Transverse colon (tissue), 4 donors: Measurements from ENCODE around the gene SECISBP2. TPM values are rescaled to one million over a fixed set of nuclear protein-coding genes. Genes with fewer than 3 reads are reported as not detected.

Source experiments
- DNase-seq: peaks from one replicate; pipeline ENCODE4 v3.0.0-alpha.2; 2019
- H3K27ac ChIP-seq, 4 donors: fragments of 200-600 bp; sonication (generic); 2 replicates each; pipeline ENCODE4 v1.5.1; 2016 to 2018; ENCODE audit warnings: inconsistent platforms in 4 of 4
- H3K27me3 ChIP-seq: fragments of 200-600 bp; sonication (generic); 2 replicates; pipeline ENCODE4 v1.5.1; 2017; ENCODE audit warnings: inconsistent platforms
- H3K36me3 ChIP-seq, 4 donors: fragments of 200-600 bp; sonication (generic); 2 replicates each; pipeline ENCODE4 v1.5.1; 2017 to 2019; ENCODE audit warnings: inconsistent platforms in 4 of 4
- H3K4me1 ChIP-seq, 4 donors: fragments of 200-600 bp; sonication (generic); 2 replicates each; pipeline ENCODE4 v1.5.1; 2017 to 2020; ENCODE audit warnings: inconsistent platforms in 4 of 4
- H3K4me3 ChIP-seq, 4 donors: fragments of 200-600 bp; sonication (generic); 1 replicate in 1 of 4; 2 replicates in 3 of 4; pipeline versions ENCODE4 v1.5.1 to v1.6.1; 2017 to 2019; ENCODE audit warnings: inconsistent platforms in 4 of 4
- H3K9me3 ChIP-seq, 2 donors: fragments of 200-600 bp; sonication (generic); 2 replicates each; pipeline ENCODE4 v1.5.1; 2017 to 2019; ENCODE audit warnings: inconsistent platforms in 2 of 2
- EP300 ChIP-seq: sonication (generic); formaldehyde crosslinking; IDR thresholded peaks from one replicate; pipeline ENCODE4 v1.6.1; 2017; ENCODE audit warnings: antibody characterized with exemption, low read depth
- POLR2A ChIP-seq: fragments of 450-650 bp; IDR thresholded peaks from one replicate; pipeline ENCODE4 v1.6.1; 2016; ENCODE audit warnings: antibody characterized with exemption, mild to moderate bottlenecking, moderate library complexity
- POLR2AphosphoS5 ChIP-seq, 3 donors: sonication (generic); formaldehyde crosslinking; IDR thresholded peaks; one replicate each; pipeline ENCODE4 v1.6.1; 2016; ENCODE audit warnings: antibody characterized with exemption in 3 of 3
- whole genome bisulfite sequencing, 2 donors: methylation state at CpG; one replicate each; pipeline ENCODE4 v1.1.5; 2018; ENCODE audit warnings: low coverage in 1 of 2; 5-methylcytosine and 5-hydroxymethylcytosine counted together
- in situ Hi-C, 4 donors: fragments of 200-750 bp; cut with MboI; loops; one replicate each; pipeline versions ENCODE4 v1.15.0 to v1.15.1; 2017; ENCODE audit warnings: low sequenced_read_pairs in 3 of 4, low pct_ligation_motif_present in 1 of 4, low pct_unique_long_range_greater_than_20kb in 1 of 4
- intact Hi-C: fragments of 100-400 bp; cut with DNase I; formaldehyde crosslinking; loops from one replicate; pipeline ENCODE4 v1.15.1; 2023; ENCODE audit warnings: low total_unique reads
- total RNA-seq, 4 donors: library from RNA; depleted of rRNA; stranded (reverse); fragments of >200 nt; gene quantifications; one replicate each; pipeline ENCODE4 v1.1.0, GENCODE V29; 2016
- TF ChIP-seq, protein P1 (sequence below), 5 experiments: fragments of 200-600 bp in 3 of 5; fragments of 450-650 bp in 2 of 5; sonication (generic) in 3 of 5; IDR thresholded peaks; 1 replicate in 2 of 5; 2 replicates in 3 of 5; pipeline ENCODE4 v1.5.1; 2016 to 2017; ENCODE audit warnings: antibody characterized with exemption in 5 of 5, inconsistent platforms in 3 of 5, mild to moderate bottlenecking in 2 of 5, moderate library complexity in 1 of 5

Gene SECISBP2
- total RNA-seq, 4 donors from 2014 or later = 46.8 to 127 (median 69.6) TPM

DNA sequence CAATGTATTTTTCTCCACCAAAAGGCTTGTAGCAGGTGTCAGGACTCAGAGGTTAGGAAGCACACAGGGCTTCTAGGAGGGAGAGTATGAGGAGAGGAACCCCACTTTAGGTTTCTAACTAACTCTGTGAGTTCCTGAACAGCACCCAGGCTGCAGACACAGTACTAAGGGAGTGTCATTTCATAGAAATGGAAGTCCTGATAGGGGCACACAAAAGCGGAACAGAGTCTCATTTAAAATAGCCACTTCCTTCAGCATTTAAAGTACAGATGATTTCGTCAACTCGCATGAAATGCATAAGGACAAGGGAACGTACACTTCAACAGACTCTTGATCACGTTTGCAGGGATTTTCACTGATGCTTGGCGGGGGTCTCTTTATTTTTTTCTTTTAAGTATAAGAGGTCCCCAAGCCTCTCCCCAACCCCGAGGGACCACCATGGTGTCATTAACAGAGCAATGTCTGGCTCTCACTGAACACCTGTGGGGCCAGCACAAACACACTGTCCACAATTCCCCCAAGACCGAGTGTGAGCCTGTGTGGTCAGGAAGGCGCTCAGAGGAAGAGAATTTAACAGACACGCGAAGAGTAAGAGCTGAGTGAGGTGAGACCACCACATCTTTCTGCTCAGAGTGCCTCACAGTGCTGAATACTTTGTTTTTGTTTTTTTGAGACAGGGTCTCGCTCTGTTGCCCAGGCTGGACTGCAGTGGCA lies 82.3 kb downstream of the SECISBP2 start:
- Histone ChIP-seq H3K4me3 (no peak overlapping the region), H3K4me1 (peaks cover 0 to 4% (median 0%) of the 10 kb centered on the region in 4 donors), H3K27me3 (no peaks in the 10 kb centered on the region), H3K36me3 (peaks cover 0 to 4% (median 0%) of the 10 kb centered on the region in 4 donors), H3K9me3 (no peaks in the 10 kb centered on the region), H3K27ac (peak overlapping the region; percentile 20 to 52 (median 30))
- no peak for DNase-seq
- no peak for TF ChIP-seq POLR2AphosphoS5 (IDR thresholded peaks at IDR 0.05)
- TF ChIP-seq, protein P1, sequence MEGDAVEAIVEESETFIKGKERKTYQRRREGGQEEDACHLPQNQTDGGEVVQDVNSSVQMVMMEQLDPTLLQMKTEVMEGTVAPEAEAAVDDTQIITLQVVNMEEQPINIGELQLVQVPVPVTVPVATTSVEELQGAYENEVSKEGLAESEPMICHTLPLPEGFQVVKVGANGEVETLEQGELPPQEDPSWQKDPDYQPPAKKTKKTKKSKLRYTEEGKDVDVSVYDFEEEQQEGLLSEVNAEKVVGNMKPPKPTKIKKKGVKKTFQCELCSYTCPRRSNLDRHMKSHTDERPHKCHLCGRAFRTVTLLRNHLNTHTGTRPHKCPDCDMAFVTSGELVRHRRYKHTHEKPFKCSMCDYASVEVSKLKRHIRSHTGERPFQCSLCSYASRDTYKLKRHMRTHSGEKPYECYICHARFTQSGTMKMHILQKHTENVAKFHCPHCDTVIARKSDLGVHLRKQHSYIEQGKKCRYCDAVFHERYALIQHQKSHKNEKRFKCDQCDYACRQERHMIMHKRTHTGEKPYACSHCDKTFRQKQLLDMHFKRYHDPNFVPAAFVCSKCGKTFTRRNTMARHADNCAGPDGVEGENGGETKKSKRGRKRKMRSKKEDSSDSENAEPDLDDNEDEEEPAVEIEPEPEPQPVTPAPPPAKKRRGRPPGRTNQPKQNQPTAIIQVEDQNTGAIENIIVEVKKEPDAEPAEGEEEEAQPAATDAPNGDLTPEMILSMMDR (IDR thresholded peaks at IDR 0.05) = no peak
- no peak for TF ChIP-seq POLR2A
- TF ChIP-seq EP300 = no peak
- in situ Hi-C loops (loop anchor here in 3 of 4 donors (25.0 kb wide), 1 partner anchor 137 kb away; no protein-coding TSS in a partner anchor), intact Hi-C loops (no loop called here)
- 78 to 84% methylated on average over 7 to 12 of the region's 12 CpGs for whole genome bisulfite sequencing, 2 donors

DNA sequence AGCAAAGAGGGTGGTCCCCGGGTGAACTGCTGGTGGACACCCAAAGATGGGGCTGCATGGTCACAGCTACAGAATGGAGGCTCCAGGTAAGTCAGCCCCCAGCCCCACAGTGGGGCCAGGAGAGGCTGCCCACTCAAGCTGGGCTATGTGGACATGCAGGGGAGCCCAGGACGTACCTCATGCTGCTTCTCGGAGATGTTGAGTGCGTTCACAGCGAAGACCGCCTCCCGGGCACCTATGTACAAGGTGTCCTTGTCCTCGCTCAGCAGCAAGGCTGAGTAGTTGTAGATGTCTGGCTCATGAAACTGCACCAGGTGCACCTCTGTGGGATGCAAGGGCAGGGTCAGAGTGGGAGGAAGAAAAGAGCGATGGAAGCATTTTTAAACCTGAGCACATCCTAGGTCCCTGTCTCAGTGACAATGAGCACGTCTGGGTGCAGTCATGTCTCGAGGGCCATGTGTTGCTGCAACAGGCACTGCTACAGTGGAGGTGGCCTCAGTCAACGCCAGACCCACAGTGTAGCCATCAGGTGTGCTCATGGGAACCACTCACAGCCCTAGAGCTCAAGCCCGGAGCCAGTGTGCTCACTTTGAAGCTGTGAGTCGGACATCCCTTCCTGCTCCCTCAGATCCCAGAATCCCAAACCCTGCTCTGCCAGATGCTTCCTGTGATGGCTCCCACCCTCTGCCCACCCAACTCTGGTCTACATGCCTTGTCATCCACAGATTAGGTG lies 84.6 kb downstream of the SECISBP2 start:
- H3K9me3 ChIP-seq = no peaks in the 10 kb centered on the region
- no peak overlapping the region for H3K27ac ChIP-seq
- intact Hi-C loops = no loop called here
- peaks cover 0 to 6% (median 1%) of the 10 kb centered on the region in 4 donors for H3K4me1 ChIP-seq
- in situ Hi-C loops = loop anchor here in 3 of 4 donors (25.0 kb wide), 1 partner anchor 134 kb away; no protein-coding TSS in a partner anchor
- no peak overlapping the region for H3K4me3 ChIP-seq
- TF ChIP-seq, protein P1 (IDR thresholded peaks at IDR 0.05) = no peak
- TF ChIP-seq POLR2A = no peak
- TF ChIP-seq EP300 = no peak
- no peak for TF ChIP-seq POLR2AphosphoS5 (IDR thresholded peaks at IDR 0.05)
- H3K27me3 ChIP-seq = no peaks in the 10 kb centered on the region
- no peak for DNase-seq
- H3K36me3 ChIP-seq = peaks cover 0 to 4% (median 0%) of the 10 kb centered on the region in 4 donors
- 80 to 91% methylated on average over 1 to 14 of the region's 14 CpGs for WGBS, 2 donors

DNA sequence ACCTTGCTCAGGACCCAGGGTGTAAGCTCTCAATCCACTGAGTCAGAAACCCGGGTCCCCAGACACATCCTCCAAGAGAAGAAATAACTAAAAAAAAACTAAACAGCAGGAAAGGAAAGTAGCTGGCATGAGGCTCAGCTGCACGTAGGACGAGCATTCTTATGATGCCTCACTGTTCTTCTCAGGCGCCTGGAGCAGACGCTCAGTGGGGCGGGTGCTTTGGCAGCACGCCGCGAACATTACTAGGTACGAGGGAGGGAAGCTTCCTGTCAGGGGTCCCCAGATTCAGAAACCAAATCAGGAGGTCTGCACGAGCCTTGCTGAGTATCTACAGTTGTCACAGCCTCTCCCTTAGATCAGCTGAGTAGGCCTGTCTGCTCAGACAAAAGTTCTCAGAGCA lies 85.8 kb downstream of the SECISBP2 start:
- in situ Hi-C loops = loop anchor here in 3 of 4 donors (25.0 kb wide), 1 partner anchor 133 kb away; no protein-coding TSS in a partner anchor
- no peaks in the 10 kb centered on the region for H3K36me3 ChIP-seq

More for the DNA sequence above, 85.8 kb downstream of the SECISBP2 start:
- peaks cover 0 to 12% (median 1%) of the 10 kb centered on the region in 4 donors for H3K4me1 ChIP-seq
- DNase-seq = no peak
- intact Hi-C loops = no loop called here
- H3K27me3 ChIP-seq = no peaks in the 10 kb centered on the region
- WGBS, 2 donors = 67% methylated on average over 11 of the region's 11 CpGs; no CpG with 5 or more reads in 1 of the 2 donors
- no peaks in the 10 kb centered on the region for H3K9me3 ChIP-seq
- H3K27ac ChIP-seq = no peak overlapping the region
- TF ChIP-seq POLR2A (no peak), POLR2AphosphoS5 (IDR thresholded peaks at IDR 0.05) (no peak), EP300 (no peak)
- TF ChIP-seq, protein P1 (IDR thresholded peaks at IDR 0.05) = no peak
- H3K4me3 ChIP-seq = no peak overlapping the region
